Panc1 (cell line): ENCODE results near the gene PPP1R36. TPM values are rescaled to one million over a fixed set of nuclear protein-coding genes. Genes with fewer than 3 reads are reported as not detected.

Source experiments
- ATAC-seq: fragments of 200-7000 bp; cut with Tn5 transposase; 2 replicates; pipeline ENCODE4 v1.9.1; 2020; ENCODE audit warnings: mild to moderate bottlenecking, moderate library complexity
- BruUV-seq: library from RNA; stranded (reverse); fragments of 400-500 nt; replicated peaks from 2 replicates; lab custom pipeline; 2021; lab: Mats Ljungman, UMichigan
- CTCF ChIA-PET: fragments of 300-600 bp; sonication (Branson Sonifier 250); formaldehyde crosslinking; loops from one replicate; lab custom pipeline; 2022; ENCODE audit warnings: antibody characterized with exemption; lab: Charles Lee
- POLR2A ChIA-PET: fragments of 300-600 bp; sonication (Branson Sonifier 250); formaldehyde crosslinking; loops from one replicate; lab custom pipeline; 2022; ENCODE audit warnings: antibody characterized with exemption; lab: Charles Lee
- DNase-seq: peaks from one replicate; pipeline ENCODE4 v3.0.0-alpha.2; 2010; ENCODE audit warnings: low read depth, low spot score
- H3K27ac ChIP-seq: 2 replicates; pipeline ENCODE4 v1.5.1; 2011; ENCODE audit warnings: mild to moderate bottlenecking, low read length, inconsistent platforms
- H3K27me3 ChIP-seq: fragments of 200-500 bp; sonication (Bioruptor generic); 2 replicates; pipeline ENCODE4 v1.6.0; 2014; ENCODE audit warnings: low read length, inconsistent platforms; ENCODE audit not compliant: control insufficient read depth, insufficient read depth
- H3K36me3 ChIP-seq: fragments of 200-500 bp; sonication (Bioruptor generic); 2 replicates; pipeline ENCODE4 v1.5.1; 2014; ENCODE audit warnings: inconsistent platforms, mild to moderate bottlenecking, low read length, moderate library complexity; ENCODE audit not compliant: control insufficient read depth, insufficient read depth
- H3K4me1 ChIP-seq: 2 replicates; pipeline ENCODE4 v1.5.1; 2011; ENCODE audit warnings: inconsistent platforms, mild to moderate bottlenecking, low read length, moderate library complexity; ENCODE audit not compliant: control insufficient read depth, insufficient read depth
- H3K4me3 ChIP-seq, 2 experiments: 2 replicates each; pipeline ENCODE4 v1.5.1; 2011 to 2012; ENCODE audit warnings: low read depth in 2 of 2, low read length in 2 of 2, mild to moderate bottlenecking in 2 of 2, inconsistent platforms in 1 of 2, moderate library complexity in 1 of 2
- H3K9me3 ChIP-seq: fragments of 200-500 bp; sonication (Bioruptor generic); 2 replicates; pipeline ENCODE4 v1.5.1; 2014; ENCODE audit warnings: low read depth, mild to moderate bottlenecking, inconsistent platforms, low read length, moderate library complexity; ENCODE audit not compliant: control insufficient read depth, insufficient read depth
- CTCF ChIP-seq: fragments of 450-650 bp; IDR thresholded peaks from 2 replicates; pipeline ENCODE4 v1.5.1; 2017; ENCODE audit warnings: mild to moderate bottlenecking
- POLR2AphosphoS5 ChIP-seq: IDR thresholded peaks from 2 replicates; pipeline ENCODE4 v1.6.1; 2012; ENCODE audit warnings: mild to moderate bottlenecking, low read depth, low read length, moderate library complexity
- SIN3A ChIP-seq: IDR thresholded peaks from 2 replicates; pipeline ENCODE4 v1.6.1; 2012; ENCODE audit warnings: low read depth, mild to moderate bottlenecking, low read length, moderate library complexity, borderline replicate concordance; ENCODE audit not compliant: insufficient read depth
- TCF7L2 ChIP-seq: IDR thresholded peaks from 2 replicates; pipeline ENCODE4 v1.6.1; 2011; ENCODE audit warnings: mild to moderate bottlenecking, low read depth, low read length, inconsistent platforms
- in situ Hi-C: cut with HindIII; loops from 2 replicates; pipeline ENCODE4 v1.10.0; 2016; ENCODE audit warnings: low sequenced_read_pairs, low pct_unique_long_range_greater_than_20kb
- intact Hi-C: fragments of 100-400 bp; cut with micrococcal nuclease; formaldehyde crosslinking; loops from one replicate; pipeline ENCODE4 v1.10.0; 2022; ENCODE audit not compliant: unreplicated experiment
- total RNA-seq: library from RNA; stranded (reverse); gene quantifications from one replicate; pipeline ENCODE4 v1.2.1, GENCODE V29; 2021; ENCODE audit not compliant: unreplicated experiment
- TF ChIP-seq, protein P1 (sequence below), 2 experiments: IDR thresholded peaks; 2 replicates each; pipeline ENCODE4 v1.6.1; 2011 to 2012; ENCODE audit warnings: low read depth in 2 of 2, control low read depth in 1 of 2, low read length in 1 of 2, mild to moderate bottlenecking in 1 of 2, moderate library complexity in 1 of 2; ENCODE audit not compliant: insufficient read depth in 1 of 2

PPP1R36 gene
- total RNA-seq, 1 experiment from 2014 or later: 0.69 TPM

DNA sequence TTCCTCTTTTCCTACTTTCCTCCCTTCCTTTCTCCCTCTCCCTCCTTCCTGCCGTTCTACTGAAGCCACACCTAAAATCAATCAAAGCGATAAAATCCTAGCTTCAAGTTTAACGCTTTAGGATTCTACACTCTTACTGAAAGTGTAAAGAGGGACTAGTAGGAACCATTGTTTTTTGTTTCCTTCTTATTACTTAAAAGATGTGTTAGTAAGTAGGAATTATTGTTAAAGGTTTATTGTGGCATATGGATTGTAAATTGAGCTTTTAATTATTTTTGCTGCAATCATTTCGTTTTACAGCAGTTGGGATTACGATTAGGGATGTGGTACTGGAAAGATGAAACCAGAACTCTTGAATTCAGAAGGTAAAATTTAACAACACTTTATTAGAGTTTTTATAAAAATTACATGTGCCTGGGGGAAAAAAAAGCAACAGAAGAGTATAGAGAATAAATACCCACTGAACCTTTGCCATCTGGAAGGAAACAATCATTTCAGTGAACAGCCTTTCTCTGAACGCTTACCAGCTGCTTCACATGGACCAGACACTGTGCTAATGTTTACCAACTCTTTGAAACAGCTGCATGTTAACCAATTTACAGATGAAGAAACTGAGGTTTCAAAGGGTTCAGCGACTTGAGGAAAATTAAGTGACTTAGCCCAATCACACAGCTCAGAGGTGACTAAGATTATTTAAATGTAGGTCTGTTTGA is 1.0 kb downstream of the PPP1R36 start:
- DNase-seq (no peak), ATAC-seq (no peak)
- CTCF ChIA-PET: no interaction called here
- intact Hi-C loops: no loop called here
- in situ Hi-C loops: no loop called here
- Histone ChIP-seq H3K36me3 (no peaks in the 10 kb centered on the region), H3K27me3 (0 out of 2 replicates have a peak, but pooled peaks cover 4% of the 10 kb centered on the region), H3K4me3 (no peak overlapping the region), H3K4me1 (no peaks in the 10 kb centered on the region), H3K27ac (no peak overlapping the region), H3K9me3 (no peaks in the 10 kb centered on the region)
- TF ChIP-seq SIN3A (no peak), CTCF (no peak), POLR2AphosphoS5 (no peak), TCF7L2 (no peak)
- TF ChIP-seq, protein P1, sequence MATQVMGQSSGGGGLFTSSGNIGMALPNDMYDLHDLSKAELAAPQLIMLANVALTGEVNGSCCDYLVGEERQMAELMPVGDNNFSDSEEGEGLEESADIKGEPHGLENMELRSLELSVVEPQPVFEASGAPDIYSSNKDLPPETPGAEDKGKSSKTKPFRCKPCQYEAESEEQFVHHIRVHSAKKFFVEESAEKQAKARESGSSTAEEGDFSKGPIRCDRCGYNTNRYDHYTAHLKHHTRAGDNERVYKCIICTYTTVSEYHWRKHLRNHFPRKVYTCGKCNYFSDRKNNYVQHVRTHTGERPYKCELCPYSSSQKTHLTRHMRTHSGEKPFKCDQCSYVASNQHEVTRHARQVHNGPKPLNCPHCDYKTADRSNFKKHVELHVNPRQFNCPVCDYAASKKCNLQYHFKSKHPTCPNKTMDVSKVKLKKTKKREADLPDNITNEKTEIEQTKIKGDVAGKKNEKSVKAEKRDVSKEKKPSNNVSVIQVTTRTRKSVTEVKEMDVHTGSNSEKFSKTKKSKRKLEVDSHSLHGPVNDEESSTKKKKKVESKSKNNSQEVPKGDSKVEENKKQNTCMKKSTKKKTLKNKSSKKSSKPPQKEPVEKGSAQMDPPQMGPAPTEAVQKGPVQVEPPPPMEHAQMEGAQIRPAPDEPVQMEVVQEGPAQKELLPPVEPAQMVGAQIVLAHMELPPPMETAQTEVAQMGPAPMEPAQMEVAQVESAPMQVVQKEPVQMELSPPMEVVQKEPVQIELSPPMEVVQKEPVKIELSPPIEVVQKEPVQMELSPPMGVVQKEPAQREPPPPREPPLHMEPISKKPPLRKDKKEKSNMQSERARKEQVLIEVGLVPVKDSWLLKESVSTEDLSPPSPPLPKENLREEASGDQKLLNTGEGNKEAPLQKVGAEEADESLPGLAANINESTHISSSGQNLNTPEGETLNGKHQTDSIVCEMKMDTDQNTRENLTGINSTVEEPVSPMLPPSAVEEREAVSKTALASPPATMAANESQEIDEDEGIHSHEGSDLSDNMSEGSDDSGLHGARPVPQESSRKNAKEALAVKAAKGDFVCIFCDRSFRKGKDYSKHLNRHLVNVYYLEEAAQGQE (IDR thresholded peaks at IDR 0.05; ENCODE audit: insufficient read depth in 1 of 2, low read depth in 2 of 2, low read length in 1 of 2): no peak
- POLR2A ChIA-PET: no interaction called here
- BruUV-seq: no TSS peak

DNA sequence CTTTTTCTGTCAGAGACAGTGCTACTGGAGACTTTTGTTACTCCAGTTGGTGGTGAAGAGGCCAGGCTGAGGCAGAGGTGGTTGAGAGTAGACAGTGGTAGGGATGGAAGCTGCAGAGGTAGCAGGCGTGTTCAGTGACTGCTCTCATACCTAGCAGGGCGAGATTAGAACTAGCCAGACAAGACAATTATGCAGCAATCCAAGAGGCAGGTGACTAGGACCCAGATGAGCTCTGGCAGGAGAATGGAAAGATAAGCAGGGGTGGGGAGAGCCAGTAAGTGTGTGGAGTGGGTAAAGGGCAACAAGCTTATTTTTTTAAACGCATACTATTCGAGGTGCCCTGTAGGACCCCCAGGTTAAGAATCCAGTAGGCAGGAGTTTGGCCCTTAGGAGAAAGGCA is 4.8 kb downstream of the PPP1R36 start:
- intact Hi-C loops: no loop called here

More for the DNA sequence above, 4.8 kb downstream of the PPP1R36 start:
- no TSS peak for BruUV-seq
- Histone ChIP-seq H3K36me3 (no peaks in the 10 kb centered on the region), H3K27me3 (0 out of 2 replicates have a peak, but pooled peaks cover 4% of the 10 kb centered on the region), H3K27ac (no peak overlapping the region), H3K9me3 (no peaks in the 10 kb centered on the region), H3K4me3 (no peak overlapping the region), H3K4me1 (no peaks in the 10 kb centered on the region)
- ChIA-PET CTCF (interaction anchor here (0.5 kb wide), 1 partner anchor 53 kb away, joined by 3 read pairs; no protein-coding TSS in a partner anchor), POLR2A (no interaction called here)
- in situ Hi-C loops: no loop called here
- no peak for ATAC-seq
- DNase-seq: no peak
- TF ChIP-seq, protein P1 (IDR thresholded peaks at IDR 0.05; ENCODE audit: insufficient read depth in 1 of 2, low read depth in 2 of 2, low read length in 1 of 2): no peak
- TF ChIP-seq POLR2AphosphoS5: no peak
- no peak for TF ChIP-seq TCF7L2
- TF ChIP-seq CTCF: no peak
- TF ChIP-seq SIN3A: no peak
